Ovary (tissue), 3 donors: Measurements from ENCODE around the gene GPR141.

Experiments
- POLR2A ChIP-seq: fragments of 450-650 bp; IDR thresholded peaks from one replicate; pipeline ENCODE4 v1.6.1; 2017; ENCODE audit warnings: antibody characterized with exemption, mild to moderate bottlenecking, moderate library complexity
- TF ChIP-seq, protein P1 (sequence below), 3 donors: fragments of 450-650 bp in 2 of 3; fragments of 200-600 bp in 1 of 3; IDR thresholded peaks; one replicate each; pipeline versions ENCODE4 v1.5.1 to v1.8.0; 2016 to 2022; ENCODE audit warnings: antibody characterized with exemption in 3 of 3, mild to moderate bottlenecking in 1 of 3
- donor health status: DM: no; HTN: no; CAD: no.

DNA sequence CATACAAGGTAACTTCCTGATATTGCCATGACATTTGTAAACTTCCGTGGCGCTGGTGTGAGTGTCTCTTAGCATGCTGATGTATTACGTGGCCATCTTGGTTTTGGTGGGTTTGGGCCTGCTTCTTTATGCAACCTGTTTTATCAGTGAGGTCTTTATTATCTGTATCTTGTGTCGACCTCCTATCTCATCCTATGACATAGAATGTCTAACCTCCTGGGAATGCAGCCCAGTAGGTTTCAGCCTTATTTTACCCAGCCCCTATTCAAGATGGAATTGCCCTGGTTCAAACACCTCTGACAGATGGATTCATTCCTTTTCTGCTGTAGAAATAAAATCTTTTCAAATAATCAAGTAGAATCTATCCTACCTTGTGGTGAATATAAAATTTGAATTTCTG, 23.0 kb upstream of the GPR141 start:
- TF ChIP-seq POLR2A = no peak
- TF ChIP-seq, protein P1, sequence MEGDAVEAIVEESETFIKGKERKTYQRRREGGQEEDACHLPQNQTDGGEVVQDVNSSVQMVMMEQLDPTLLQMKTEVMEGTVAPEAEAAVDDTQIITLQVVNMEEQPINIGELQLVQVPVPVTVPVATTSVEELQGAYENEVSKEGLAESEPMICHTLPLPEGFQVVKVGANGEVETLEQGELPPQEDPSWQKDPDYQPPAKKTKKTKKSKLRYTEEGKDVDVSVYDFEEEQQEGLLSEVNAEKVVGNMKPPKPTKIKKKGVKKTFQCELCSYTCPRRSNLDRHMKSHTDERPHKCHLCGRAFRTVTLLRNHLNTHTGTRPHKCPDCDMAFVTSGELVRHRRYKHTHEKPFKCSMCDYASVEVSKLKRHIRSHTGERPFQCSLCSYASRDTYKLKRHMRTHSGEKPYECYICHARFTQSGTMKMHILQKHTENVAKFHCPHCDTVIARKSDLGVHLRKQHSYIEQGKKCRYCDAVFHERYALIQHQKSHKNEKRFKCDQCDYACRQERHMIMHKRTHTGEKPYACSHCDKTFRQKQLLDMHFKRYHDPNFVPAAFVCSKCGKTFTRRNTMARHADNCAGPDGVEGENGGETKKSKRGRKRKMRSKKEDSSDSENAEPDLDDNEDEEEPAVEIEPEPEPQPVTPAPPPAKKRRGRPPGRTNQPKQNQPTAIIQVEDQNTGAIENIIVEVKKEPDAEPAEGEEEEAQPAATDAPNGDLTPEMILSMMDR (IDR thresholded peaks at IDR 0.05) = no peak
